ENCODE results near the gene KRTAP10-1.
"Not testable (repeated sequence)": the region's sequence is repeated elsewhere in the genome, so short reads cannot be mapped to it uniquely, and the experiment has no call there.

Gene KRTAP10-1

GRCh38 chr21:44550285-44550684 lies 10.3 kb upstream of the KRTAP10-1 start:
- H3K36me3 Mint-ChIP-seq (ENCODE audit: insufficient read depth) = not testable (repeated sequence)

DNA sequence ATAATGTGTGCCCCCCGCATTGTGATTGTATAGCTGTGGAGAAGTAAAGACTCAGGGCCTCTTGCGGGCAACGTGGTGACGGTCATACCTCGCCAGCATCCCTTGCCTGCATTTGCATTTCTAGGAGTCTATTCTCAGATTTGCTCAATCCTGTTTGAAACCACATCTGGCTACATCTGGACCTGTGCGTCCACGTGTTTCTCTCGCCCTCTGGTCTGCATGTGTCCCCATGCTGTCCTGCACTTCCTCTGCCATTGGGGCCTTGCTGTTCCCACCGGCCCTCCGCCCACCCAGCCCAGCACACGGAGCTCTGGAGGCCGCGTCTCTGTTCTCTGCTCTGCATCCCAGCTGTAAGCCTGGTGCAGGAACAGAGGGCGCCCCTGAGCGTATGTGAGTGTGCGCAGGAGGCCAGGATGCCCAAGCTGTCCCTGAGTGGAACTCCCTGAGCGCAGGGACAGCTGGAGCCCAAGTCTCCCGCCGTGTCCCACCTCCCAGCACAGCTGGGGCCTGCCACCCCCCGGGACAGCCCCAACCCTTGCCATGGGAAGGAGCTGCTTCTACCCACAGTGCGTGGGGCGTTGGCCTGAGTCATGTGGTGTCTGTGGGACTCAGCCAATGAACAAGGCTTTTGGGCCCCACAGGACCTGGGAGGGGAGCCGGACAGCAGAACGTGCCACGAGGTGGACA lies 9.7 kb upstream of the KRTAP10-1 start:
- no peaks in the 10 kb centered on the region for H3K36me3 Mint-ChIP-seq (ENCODE audit: insufficient read depth)
- ATAC-seq (replicated peaks) (no peak), DNase-seq (no peak)
- peaks cover 7 to 11% of the 10 kb centered on the region in 2 donors for H3K9me3 Mint-ChIP-seq
- no peak overlapping the region for H3K27ac Mint-ChIP-seq
- H3K27me3 Mint-ChIP-seq = peaks cover 0 to 27% of the 10 kb centered on the region in 2 donors
- H3K4me3 Mint-ChIP-seq = no peak overlapping the region
- H3K4me1 Mint-ChIP-seq (ENCODE audit: low read depth in 2 of 2) = peaks cover 21 to 25% of the 10 kb centered on the region in 2 donors

More at GRCh38 chr21:44550285-44550684, 10.3 kb upstream of the KRTAP10-1 start:
- Mint-ChIP-seq H3K4me1 (ENCODE audit: low read depth in 2 of 2) (peaks cover 21 to 25% of the 10 kb centered on the region in 2 donors), H3K9me3 (peaks cover 7 to 11% of the 10 kb centered on the region in 2 donors), H3K27me3 (peaks cover 0 to 30% of the 10 kb centered on the region in 2 donors)
- H3K4me3 Mint-ChIP-seq; DNase-seq; H3K27ac Mint-ChIP-seq; ATAC-seq (replicated peaks): not testable (repeated sequence)

- ATAC-seq (replicated peaks) (no peak), DNase-seq (no peak)
- Mint-ChIP-seq H3K4me1 (ENCODE audit: low read depth in 2 of 2) (peaks cover 21 to 25% of the 10 kb centered on the region in 2 donors), H3K4me3 (no peak overlapping the region), H3K36me3 (ENCODE audit: insufficient read depth) (no peaks in the 10 kb centered on the region), H3K27me3 (peaks cover 0 to 19% of the 10 kb centered on the region in 2 donors), H3K27ac (no peak overlapping the region), H3K9me3 (peaks cover 7 to 11% of the 10 kb centered on the region in 2 donors)
Measured at GRCh38 chr21:44548922-44549321, 8.9 kb upstream of the KRTAP10-1 start.

DNA sequence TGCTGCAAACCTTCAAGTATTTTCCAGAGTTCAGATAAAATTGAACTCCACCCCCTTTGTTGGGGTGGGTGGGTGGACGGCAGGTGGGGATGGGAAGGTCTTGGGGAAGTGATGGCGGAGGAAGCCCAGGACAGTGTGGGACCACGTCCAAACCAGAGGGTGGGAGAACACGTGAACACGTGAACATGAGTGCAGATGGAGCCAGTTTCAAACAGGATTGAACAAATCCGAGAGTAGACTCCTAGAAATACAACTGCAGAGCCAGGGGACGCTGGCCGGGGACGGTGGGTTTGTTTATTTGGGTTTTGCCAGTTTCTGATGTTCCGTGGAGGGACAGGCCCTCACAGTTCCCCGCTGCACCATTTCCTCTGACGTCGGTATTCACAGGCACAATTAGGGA lies 8.4 kb upstream of the KRTAP10-1 start:
- H3K27me3 Mint-ChIP-seq = peaks cover 0 to 14% of the 10 kb centered on the region in 2 donors
- DNase-seq = no peak
- peak overlapping the region in 1 of 2 donors; percentile 70 for H3K27ac Mint-ChIP-seq
- peak overlapping the region in 1 of 2 donors; percentile 84 for H3K4me3 Mint-ChIP-seq
- no peaks in the 10 kb centered on the region for H3K36me3 Mint-ChIP-seq (ENCODE audit: insufficient read depth)
- peaks cover 7 to 11% of the 10 kb centered on the region in 2 donors for H3K9me3 Mint-ChIP-seq
- ATAC-seq (replicated peaks) = no peak
- H3K4me1 Mint-ChIP-seq (ENCODE audit: low read depth in 2 of 2) = peaks cover 21 to 25% of the 10 kb centered on the region in 2 donors

- H3K27ac Mint-ChIP-seq = peak overlapping the region; percentile 70 to 99
- H3K27me3 Mint-ChIP-seq = peaks cover 0 to 8% of the 10 kb centered on the region in 2 donors
- peaks cover 7 to 11% of the 10 kb centered on the region in 2 donors for H3K9me3 Mint-ChIP-seq
- peak overlapping the region; percentile 79 to 84 for H3K4me3 Mint-ChIP-seq
- peaks cover 21 to 25% of the 10 kb centered on the region in 2 donors for H3K4me1 Mint-ChIP-seq (ENCODE audit: low read depth in 2 of 2)
- DNase-seq (peak; percentile 14 to 17 (median 16)), ATAC-seq (replicated peaks) (peak; percentile 92)
- no peaks in the 10 kb centered on the region for H3K36me3 Mint-ChIP-seq (ENCODE audit: insufficient read depth)
Measured at GRCh38 chr21:44547656-44548331, 7.8 kb upstream of the KRTAP10-1 start.

DNA sequence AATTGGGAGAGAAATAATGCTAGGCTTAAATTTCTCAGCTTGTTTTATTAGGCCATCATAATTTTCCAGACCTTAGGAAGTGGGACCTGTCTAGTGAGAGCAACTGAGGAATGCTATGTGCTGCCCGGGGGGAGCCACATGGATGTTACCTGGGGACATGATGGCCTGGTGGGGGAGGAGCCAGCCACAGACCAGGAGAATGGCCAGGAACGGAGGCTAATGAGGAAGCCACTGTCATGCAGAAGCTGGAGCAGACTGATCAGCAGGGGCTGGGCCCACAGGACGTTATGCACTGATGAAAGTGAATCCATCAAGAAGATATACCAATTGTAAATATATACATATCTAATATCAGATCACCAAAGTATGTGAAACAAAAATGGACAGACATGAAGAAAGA lies 4.6 kb upstream of the KRTAP10-1 start:
- no peak for DNase-seq
- no peak overlapping the region for H3K4me3 Mint-ChIP-seq
- no peak overlapping the region for H3K27ac Mint-ChIP-seq
- peaks cover 7 to 11% of the 10 kb centered on the region in 2 donors for H3K9me3 Mint-ChIP-seq
- H3K4me1 Mint-ChIP-seq (ENCODE audit: low read depth in 2 of 2) = peaks cover 19 to 21% of the 10 kb centered on the region in 2 donors
- no peak for ATAC-seq (replicated peaks)
- no peaks in the 10 kb centered on the region for H3K36me3 Mint-ChIP-seq (ENCODE audit: insufficient read depth)
- peaks cover 0 to 4% of the 10 kb centered on the region in 2 donors for H3K27me3 Mint-ChIP-seq

DNA sequence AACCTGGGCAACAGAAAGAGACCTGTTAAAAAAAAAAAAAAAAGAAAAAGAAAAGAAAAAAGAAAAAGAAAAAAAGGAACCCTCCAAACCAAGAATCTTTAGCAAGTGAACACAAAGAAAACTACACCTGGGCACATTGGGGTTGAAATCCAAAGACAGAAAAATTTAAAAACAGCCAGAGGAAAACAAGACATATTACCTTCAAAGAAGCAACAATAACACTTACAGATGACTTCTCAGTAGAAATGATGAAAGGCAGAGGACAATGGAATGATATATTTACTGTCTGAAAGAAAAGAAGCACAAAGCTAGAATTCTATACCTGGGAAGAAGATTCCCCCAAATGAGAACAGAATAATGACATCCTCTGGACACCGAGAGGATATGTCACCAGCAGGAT lies 2.7 kb upstream of the KRTAP10-1 start:
- H3K9me3 Mint-ChIP-seq = peaks cover 7 to 11% of the 10 kb centered on the region in 2 donors

GRCh38 chr21:44540741-44541288 lies 820 bp upstream of the KRTAP10-1 start:
- Mint-ChIP-seq H3K27me3 (peaks cover 15 to 28% of the 10 kb centered on the region in 2 donors), H3K36me3 (ENCODE audit: insufficient read depth) (no peaks in the 10 kb centered on the region), H3K4me1 (ENCODE audit: low read depth in 2 of 2) (no peaks in the 10 kb centered on the region), H3K9me3 (peaks cover 0 to 2% of the 10 kb centered on the region in 2 donors), H3K27ac (no peak overlapping the region), H3K4me3 (no peak overlapping the region)
- DNase-seq (no peak), ATAC-seq (replicated peaks) (no peak)

More for the DNA sequence above, 2.7 kb upstream of the KRTAP10-1 start:
- peaks cover 8 to 11% of the 10 kb centered on the region in 2 donors for H3K4me1 Mint-ChIP-seq (ENCODE audit: low read depth in 2 of 2)
- H3K27me3 Mint-ChIP-seq = peaks cover 7 to 23% of the 10 kb centered on the region in 2 donors
- no peak for ATAC-seq (replicated peaks)
- no peak overlapping the region for H3K4me3 Mint-ChIP-seq
- H3K36me3 Mint-ChIP-seq (ENCODE audit: insufficient read depth) = no peaks in the 10 kb centered on the region
- DNase-seq = no peak
- no peak overlapping the region for H3K27ac Mint-ChIP-seq

- Mint-ChIP-seq H3K9me3 (no peaks in the 10 kb centered on the region), H3K4me3 (no peak overlapping the region), H3K27ac (no peak overlapping the region)
Measured at GRCh38 chr21:44539046-44539445, 949 bp downstream of the KRTAP10-1 start.

DNA sequence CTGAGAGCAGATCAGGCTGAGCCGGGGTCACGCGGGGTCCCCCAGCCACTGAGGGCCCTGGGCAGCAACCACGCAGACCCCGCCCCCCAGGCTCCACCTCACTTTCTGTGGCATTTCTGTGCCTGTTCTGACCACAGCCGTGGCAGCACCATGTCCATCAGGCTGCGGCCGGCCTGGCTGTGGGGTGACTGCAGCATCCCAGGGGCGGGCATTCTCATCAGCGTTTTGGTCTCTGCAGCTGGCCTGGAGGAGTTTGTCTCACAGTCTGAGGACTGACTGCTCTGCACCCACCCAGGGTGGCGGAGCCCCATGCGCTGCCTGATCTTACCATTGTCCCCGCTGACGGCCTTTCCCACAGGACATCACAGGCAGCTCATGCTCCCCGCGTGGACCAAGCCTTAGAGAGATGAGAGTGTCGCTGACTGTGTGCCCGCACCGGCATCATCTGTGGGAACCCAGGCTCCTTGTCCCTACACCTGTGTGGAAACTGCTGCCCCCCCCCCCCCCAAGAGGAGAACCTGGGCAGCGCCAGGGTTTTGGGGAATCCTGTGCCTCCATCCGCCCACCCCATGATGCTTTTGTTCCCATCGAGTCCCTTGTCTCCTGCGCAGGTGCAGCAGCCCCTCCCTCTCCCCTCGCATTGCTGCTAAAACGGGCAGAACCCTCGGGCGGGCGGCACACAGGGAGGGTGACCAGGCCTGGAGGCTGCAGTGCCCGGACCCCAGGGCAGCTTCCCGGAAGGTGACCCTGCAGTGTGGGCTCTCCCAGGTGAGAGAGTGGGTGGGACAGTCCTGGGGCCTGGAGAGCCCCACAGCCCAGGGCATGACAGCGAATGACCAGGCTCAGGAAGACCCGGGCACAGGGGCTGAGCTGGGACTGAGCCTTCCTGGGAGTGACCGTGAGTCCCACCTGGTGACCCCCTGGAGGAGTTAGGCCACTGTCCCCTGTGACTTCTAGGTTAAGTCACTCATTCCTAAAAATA lies 1.8 kb downstream of the KRTAP10-1 start:
- Mint-ChIP-seq H3K4me3 (no peak overlapping the region), H3K36me3 (ENCODE audit: insufficient read depth) (no peaks in the 10 kb centered on the region), H3K27me3 (peaks cover 15 to 28% of the 10 kb centered on the region in 2 donors), H3K4me1 (ENCODE audit: low read depth in 2 of 2) (no peaks in the 10 kb centered on the region), H3K9me3 (no peaks in the 10 kb centered on the region), H3K27ac (no peak overlapping the region)
- no peak for ATAC-seq (replicated peaks)
- no peak for DNase-seq

More at GRCh38 chr21:44539046-44539445, 949 bp downstream of the KRTAP10-1 start:
- H3K36me3 Mint-ChIP-seq (ENCODE audit: insufficient read depth) = no peaks in the 10 kb centered on the region
- H3K27me3 Mint-ChIP-seq = peaks cover 15 to 28% of the 10 kb centered on the region in 2 donors
- no peak for DNase-seq
- no peaks in the 10 kb centered on the region for H3K4me1 Mint-ChIP-seq (ENCODE audit: low read depth in 2 of 2)
- ATAC-seq (replicated peaks) = no peak

DNA sequence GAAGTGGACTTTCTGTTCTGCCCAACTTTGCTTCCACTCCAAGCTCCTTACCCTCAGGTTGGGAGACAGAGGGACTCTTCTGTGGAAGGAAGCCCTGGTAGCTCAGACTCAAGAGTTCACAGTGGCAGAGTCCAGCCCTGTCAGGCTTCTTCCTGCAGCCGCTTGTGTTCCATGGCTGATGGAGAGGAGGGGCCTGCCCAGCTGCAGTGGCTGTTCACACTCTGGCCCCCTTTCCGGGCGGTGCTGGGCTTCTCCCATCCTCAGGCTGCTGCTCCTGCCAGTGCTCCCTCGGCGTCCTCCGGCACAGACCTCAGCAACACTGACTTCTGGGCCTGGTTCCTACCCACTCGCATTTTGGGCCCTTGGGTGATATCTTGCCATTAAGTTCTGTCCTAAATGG lies 4.0 kb downstream of the KRTAP10-1 start:
- Mint-ChIP-seq H3K4me3 (no peak overlapping the region), H3K36me3 (ENCODE audit: insufficient read depth) (no peaks in the 10 kb centered on the region), H3K4me1 (ENCODE audit: low read depth in 2 of 2) (no peaks in the 10 kb centered on the region), H3K27ac (no peak overlapping the region), H3K9me3 (no peaks in the 10 kb centered on the region), H3K27me3 (peaks cover 15 to 40% of the 10 kb centered on the region in 2 donors)
- DNase-seq (no peak), ATAC-seq (replicated peaks) (no peak)

DNA sequence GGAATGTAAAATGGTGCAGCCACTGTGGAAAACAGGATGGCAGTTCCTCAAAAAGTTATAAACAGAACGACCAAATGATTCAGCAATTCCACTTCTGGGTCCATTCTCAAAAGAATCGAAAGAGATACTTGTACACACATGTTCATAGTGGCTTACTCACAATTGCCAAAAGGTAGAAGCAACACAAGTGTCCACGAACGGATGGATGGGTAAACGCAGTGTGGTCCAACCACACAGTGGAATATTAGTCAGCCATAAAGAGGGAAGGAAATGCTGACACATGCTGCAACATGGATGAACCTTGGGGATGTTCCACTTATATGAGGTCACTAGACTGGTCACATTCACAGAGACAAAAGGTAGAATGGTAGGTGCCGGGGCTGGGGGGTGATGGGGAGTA lies 5.3 kb downstream of the KRTAP10-1 start:
- Mint-ChIP-seq H3K36me3 (ENCODE audit: insufficient read depth) (no peaks in the 10 kb centered on the region), H3K4me1 (ENCODE audit: low read depth in 2 of 2) (no peaks in the 10 kb centered on the region), H3K9me3 (no peaks in the 10 kb centered on the region), H3K27me3 (peaks cover 22 to 50% of the 10 kb centered on the region in 2 donors), H3K4me3 (no peak overlapping the region), H3K27ac (no peak overlapping the region)
- ATAC-seq (replicated peaks) = no peak
- no peak for DNase-seq
